DOHH2 (cell line): Measurements from ENCODE around the gene BMP7.

ENCODE experiments used
- EZH2phosphoT487 ChIP-seq: fragments of 200-600 bp; sonication (generic); IDR thresholded peaks from 2 replicates; pipeline ENCODE4 v1.6.1; 2017; ENCODE audit warnings: borderline replicate concordance, mild to moderate bottlenecking, antibody characterized with exemption, low read length, moderate library complexity, mixed read lengths
- TF ChIP-seq, protein P1 (sequence below): fragments of 200-600 bp; sonication (generic); IDR thresholded peaks from one replicate; pipeline ENCODE4 v1.5.1; 2014; ENCODE audit warnings: antibody characterized with exemption, mild to moderate bottlenecking, low read depth, low read length; ENCODE audit not compliant: poor library complexity, severe bottlenecking

DNA sequence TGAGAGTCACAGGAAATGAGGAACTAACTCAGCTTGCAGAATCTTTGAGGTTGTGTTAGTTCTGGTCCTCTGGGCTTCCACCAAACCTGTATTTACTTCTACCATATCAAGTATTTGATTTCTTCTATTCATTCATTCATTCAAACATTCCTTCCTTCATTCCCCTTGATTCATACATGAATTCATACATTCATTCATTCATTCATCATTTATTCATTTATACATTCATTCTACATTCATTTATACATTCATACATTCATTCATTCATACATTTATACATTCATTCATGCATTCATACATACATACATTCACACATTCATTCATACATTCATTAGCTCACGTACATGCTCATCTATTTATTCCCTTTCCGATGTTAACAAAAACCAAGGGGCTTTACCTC, 120.3 kb downstream of the BMP7 start:
- TF ChIP-seq EZH2phosphoT487: no peak
- TF ChIP-seq, protein P1, sequence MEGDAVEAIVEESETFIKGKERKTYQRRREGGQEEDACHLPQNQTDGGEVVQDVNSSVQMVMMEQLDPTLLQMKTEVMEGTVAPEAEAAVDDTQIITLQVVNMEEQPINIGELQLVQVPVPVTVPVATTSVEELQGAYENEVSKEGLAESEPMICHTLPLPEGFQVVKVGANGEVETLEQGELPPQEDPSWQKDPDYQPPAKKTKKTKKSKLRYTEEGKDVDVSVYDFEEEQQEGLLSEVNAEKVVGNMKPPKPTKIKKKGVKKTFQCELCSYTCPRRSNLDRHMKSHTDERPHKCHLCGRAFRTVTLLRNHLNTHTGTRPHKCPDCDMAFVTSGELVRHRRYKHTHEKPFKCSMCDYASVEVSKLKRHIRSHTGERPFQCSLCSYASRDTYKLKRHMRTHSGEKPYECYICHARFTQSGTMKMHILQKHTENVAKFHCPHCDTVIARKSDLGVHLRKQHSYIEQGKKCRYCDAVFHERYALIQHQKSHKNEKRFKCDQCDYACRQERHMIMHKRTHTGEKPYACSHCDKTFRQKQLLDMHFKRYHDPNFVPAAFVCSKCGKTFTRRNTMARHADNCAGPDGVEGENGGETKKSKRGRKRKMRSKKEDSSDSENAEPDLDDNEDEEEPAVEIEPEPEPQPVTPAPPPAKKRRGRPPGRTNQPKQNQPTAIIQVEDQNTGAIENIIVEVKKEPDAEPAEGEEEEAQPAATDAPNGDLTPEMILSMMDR: no peak
